GM12874 (cell line): Measurements from ENCODE around the gene CAMK2G.

ENCODE experiments used
- CTCF ChIP-seq: IDR thresholded peaks from 2 replicates; pipeline ENCODE4 v1.5.1; 2011; ENCODE audit warnings: low read depth, mild to moderate bottlenecking, control low read depth, low read length, moderate library complexity; ENCODE audit not compliant: insufficient read depth

The CAMK2G gene

DNA sequence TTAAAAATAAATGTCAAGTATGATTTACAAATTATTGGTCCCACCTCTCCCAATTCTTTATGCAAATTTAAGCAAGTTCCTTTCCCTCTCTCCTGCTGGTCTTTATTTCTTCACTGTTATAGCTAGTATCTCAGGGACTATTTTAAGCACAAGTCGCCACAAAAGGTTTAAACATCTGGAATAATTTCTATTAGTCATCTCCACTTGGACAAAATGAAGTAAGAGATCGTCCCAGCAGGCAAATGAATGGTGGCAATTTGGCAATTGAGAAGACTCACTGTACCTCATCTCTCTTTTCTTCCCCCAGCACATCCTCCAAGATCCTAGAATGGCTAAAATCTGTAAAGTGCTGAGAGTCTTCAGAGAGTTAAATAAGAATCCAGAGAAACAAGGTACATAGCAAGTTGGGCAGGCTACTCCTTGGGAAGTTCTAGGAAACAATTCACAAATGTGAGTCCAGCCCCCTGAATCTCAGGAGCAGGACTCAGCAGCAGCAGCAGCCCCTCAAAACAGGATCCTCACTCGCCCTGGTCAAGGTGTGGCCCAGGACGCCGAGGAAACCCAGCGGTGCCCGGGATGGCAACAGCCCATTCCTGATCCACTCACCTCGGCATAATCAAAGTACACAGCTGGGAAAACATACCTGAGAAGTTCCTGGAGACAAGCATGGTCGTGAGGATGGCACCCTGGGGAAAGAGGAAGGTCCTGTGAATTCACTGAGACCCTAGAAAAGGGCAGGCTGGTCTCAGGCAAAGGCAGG, 32.6 kb downstream of the CAMK2G start:
- TF ChIP-seq CTCF = no peak

- no peak for TF ChIP-seq CTCF
These were observed 33.3 kb downstream of the CAMK2G start for GRCh38 chr10:73841061-73841421.

- no peak for TF ChIP-seq CTCF
These were observed 33.8 kb downstream of the CAMK2G start for GRCh38 chr10:73840403-73841060.

GRCh38 chr10:73840056-73840402, 34.3 kb downstream of the CAMK2G start:
- no peak for TF ChIP-seq CTCF

- no peak for TF ChIP-seq CTCF
These were observed 34.9 kb downstream of the CAMK2G start for GRCh38 chr10:73839276-73839966.

DNA sequence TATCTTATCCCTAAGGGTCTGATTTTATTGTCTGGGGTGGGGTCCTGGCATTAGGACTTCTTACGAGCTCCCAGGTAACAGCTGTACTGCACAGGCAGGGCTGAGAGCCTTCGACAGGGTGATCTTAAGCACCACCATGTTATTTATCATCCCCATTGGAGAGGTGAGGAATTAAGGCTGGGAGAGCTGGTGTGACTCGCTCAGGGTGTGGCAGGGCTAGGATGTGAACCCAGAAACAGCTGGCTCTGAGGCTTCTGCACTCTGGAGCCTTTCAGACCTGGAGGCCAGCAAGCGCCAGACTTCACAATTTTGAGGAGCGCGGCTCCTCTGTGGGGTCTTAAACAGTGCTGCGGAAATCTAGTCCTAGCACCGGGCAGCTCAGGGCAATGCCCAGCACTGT, 35.5 kb downstream of the CAMK2G start:
- no peak for TF ChIP-seq CTCF

DNA sequence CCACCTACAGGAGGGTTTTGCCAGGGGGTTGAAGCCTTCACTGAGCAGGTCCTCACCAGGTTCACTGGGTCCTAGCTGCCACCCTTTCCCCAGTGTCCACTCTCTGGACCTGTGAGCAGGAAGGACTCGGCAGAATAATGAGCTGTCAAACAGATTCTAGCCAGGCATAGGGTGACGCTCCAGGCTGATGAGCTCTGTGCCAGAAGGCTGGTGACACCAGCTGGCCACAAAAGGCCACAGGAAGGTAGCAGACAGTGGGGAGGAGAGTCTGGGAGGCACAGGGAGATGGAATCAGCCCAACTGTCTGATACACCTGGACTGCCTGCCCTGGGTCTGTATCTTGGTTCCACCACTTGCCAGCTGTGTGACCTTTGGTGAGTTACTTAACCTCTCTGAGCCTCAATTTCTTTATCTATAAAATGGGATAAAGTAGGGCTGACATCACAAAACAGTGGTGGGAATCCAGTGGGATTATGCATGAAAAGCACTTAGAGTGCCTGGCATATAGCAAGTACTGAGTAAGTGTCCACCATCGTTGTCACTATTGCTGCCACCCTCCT, 36.3 kb downstream of the CAMK2G start:
- no peak for TF ChIP-seq CTCF
